Mesendoderm (in vitro differentiated cells): ENCODE results near the gene PKNOX2.

Source experiments
- DNase-seq: peaks from one replicate; pipeline ENCODE4 v3.0.0; 2013
- H2AK5ac ChIP-seq: 2 replicates; pipeline ENCODE4 v1.6.1; 2013; ENCODE audit warnings: low read length, inconsistent platforms
- H2BK120ac ChIP-seq: 2 replicates; pipeline ENCODE4 v1.6.1; 2013; ENCODE audit warnings: low read depth, mild to moderate bottlenecking, low read length, moderate library complexity, mixed read lengths
- H2BK15ac ChIP-seq: replicated peaks from 2 replicates; pipeline ENCODE4 v1.6.1; 2013; ENCODE audit warnings: low read depth, mild to moderate bottlenecking, moderate library complexity
- H2BK5ac ChIP-seq: 2 replicates; pipeline ENCODE4 v1.6.1; 2013; ENCODE audit warnings: low read length, inconsistent platforms
- H3K18ac ChIP-seq: 2 replicates; pipeline ENCODE4 v1.6.1; 2013; ENCODE audit warnings: mild to moderate bottlenecking, low read length, mixed read lengths
- H3K23ac ChIP-seq: one replicate; pipeline ENCODE4 v1.6.1; 2013; ENCODE audit warnings: low read length
- H3K27ac ChIP-seq: 2 replicates; pipeline ENCODE4 v1.5.1; 2013; ENCODE audit warnings: low read depth, mild to moderate bottlenecking, inconsistent platforms, low read length, moderate library complexity
- H3K27me3 ChIP-seq: 2 replicates; pipeline ENCODE4 v1.6.1; 2013; ENCODE audit warnings: low read length, control low read depth, mild to moderate bottlenecking, inconsistent platforms; ENCODE audit not compliant: insufficient read depth, poor library complexity
- H3K36me3 ChIP-seq: 2 replicates; pipeline ENCODE4 v1.6.1; 2013; ENCODE audit warnings: low read length, inconsistent platforms; ENCODE audit not compliant: control insufficient read depth, insufficient read depth
- H3K4ac ChIP-seq: one replicate; pipeline ENCODE4 v1.6.1; 2013; ENCODE audit warnings: low read depth, mild to moderate bottlenecking, low read length, moderate library complexity
- H3K4me1 ChIP-seq: 2 replicates; pipeline ENCODE4 v1.6.1; 2013; ENCODE audit warnings: low read depth, low read length, inconsistent platforms; ENCODE audit not compliant: control insufficient read depth
- H3K4me2 ChIP-seq: 2 replicates; pipeline ENCODE4 v1.6.1; 2013; ENCODE audit warnings: low read length
- H3K4me3 ChIP-seq: 2 replicates; pipeline ENCODE4 v1.5.1; 2013; ENCODE audit warnings: mild to moderate bottlenecking, low read length
- H3K56ac ChIP-seq: one replicate; pipeline ENCODE4 v1.6.1; 2013; ENCODE audit warnings: low read length
- H3K79me1 ChIP-seq: 2 replicates; pipeline ENCODE4 v1.6.1; 2013; ENCODE audit warnings: low read length, inconsistent platforms
- H3K79me2 ChIP-seq: 2 replicates; pipeline ENCODE4 v1.6.1; 2013; ENCODE audit warnings: mild to moderate bottlenecking, low read length; ENCODE audit not compliant: control insufficient read depth, insufficient read depth
- H3K9ac ChIP-seq: 2 replicates; pipeline ENCODE4 v1.6.1; 2013; ENCODE audit warnings: low read length, inconsistent platforms
- H4K5ac ChIP-seq: one replicate; pipeline ENCODE4 v1.6.1; 2013; ENCODE audit warnings: low read length
- H4K8ac ChIP-seq: one replicate; pipeline ENCODE4 v1.6.1; 2013; ENCODE audit warnings: low read depth, mild to moderate bottlenecking, control low read depth, low read length, moderate library complexity
- WGBS: extraction: QIAGEN DNeasy Blood & Tissue Kit; methylation state at CpG from one replicate; pipeline ENCODE4 v1.1.7; 2013; ENCODE audit warnings: low lambda C conversion rate, missing lambda C conversion rate; ENCODE audit not compliant: insufficient coverage; ENCODE audit errors: extremely low coverage; 5-methylcytosine and 5-hydroxymethylcytosine counted together

PKNOX2 gene

GRCh38 chr11:125128450-125128849 lies 36.1 kb upstream of the PKNOX2 start:
- no peaks in the 10 kb centered on the region for H3K79me2 ChIP-seq
- no peak overlapping the region for H2BK15ac ChIP-seq
- no peak overlapping the region for H2AK5ac ChIP-seq
- H3K23ac ChIP-seq: no peak overlapping the region
- H3K27me3 ChIP-seq: no peaks in the 10 kb centered on the region
- H4K5ac ChIP-seq: no peak overlapping the region
- H4K8ac ChIP-seq: no peak overlapping the region
- H3K4me1 ChIP-seq: no peaks in the 10 kb centered on the region
- H3K4me3 ChIP-seq: no peak overlapping the region
- H3K36me3 ChIP-seq: no peaks in the 10 kb centered on the region
- H2BK5ac ChIP-seq: no peak overlapping the region
- no peak overlapping the region for H3K27ac ChIP-seq
- WGBS: no CpG with 5 or more reads among the region's 4 CpGs
- no peak overlapping the region for H3K18ac ChIP-seq
- H2BK120ac ChIP-seq: no peak overlapping the region
- no peak overlapping the region for H3K56ac ChIP-seq
- no peak for DNase-seq
- no peaks in the 10 kb centered on the region for H3K79me1 ChIP-seq
- no peak overlapping the region for H3K4ac ChIP-seq
- no peak overlapping the region for H3K9ac ChIP-seq
- H3K4me2 ChIP-seq: no peak overlapping the region

- Histone ChIP-seq H3K9ac (no peak overlapping the region), H3K4me3 (no peak overlapping the region), H2BK15ac (no peak overlapping the region), H3K27me3 (no peaks in the 10 kb centered on the region), H3K4ac (no peak overlapping the region), H2AK5ac (no peak overlapping the region), H2BK120ac (no peak overlapping the region), H3K79me1 (no peaks in the 10 kb centered on the region), H3K27ac (no peak overlapping the region), H3K79me2 (no peaks in the 10 kb centered on the region), H3K56ac (no peak overlapping the region), H3K36me3 (no peaks in the 10 kb centered on the region), H4K8ac (no peak overlapping the region), H3K18ac (no peak overlapping the region), H3K23ac (no peak overlapping the region), H4K5ac (no peak overlapping the region), H3K4me1 (no peaks in the 10 kb centered on the region), H2BK5ac (no peak overlapping the region), H3K4me2 (no peak overlapping the region)
- DNase-seq: no peak
- no CpG with 5 or more reads among the region's 22 CpGs for WGBS
These were observed 35.1 kb upstream of the PKNOX2 start for GRCh38 chr11:125129316-125129993.

- H3K9ac ChIP-seq: no peak overlapping the region
- no peak overlapping the region for H2BK5ac ChIP-seq
- H3K23ac ChIP-seq: no peak overlapping the region
- no peaks in the 10 kb centered on the region for H3K4me1 ChIP-seq
- no peak overlapping the region for H3K4me2 ChIP-seq
- H3K79me2 ChIP-seq: no peaks in the 10 kb centered on the region
- no peak overlapping the region for H4K8ac ChIP-seq
- no peak overlapping the region for H2BK15ac ChIP-seq
- H2AK5ac ChIP-seq: no peak overlapping the region
- no peak overlapping the region for H3K4me3 ChIP-seq
- H3K27ac ChIP-seq: no peak overlapping the region
- H3K4ac ChIP-seq: no peak overlapping the region
- no peak overlapping the region for H2BK120ac ChIP-seq
- no peaks in the 10 kb centered on the region for H3K79me1 ChIP-seq
- DNase-seq: no peak
- no peak overlapping the region for H3K56ac ChIP-seq
- no peaks in the 10 kb centered on the region for H3K36me3 ChIP-seq
- no peak overlapping the region for H4K5ac ChIP-seq
- WGBS: no CpG with 5 or more reads among the region's 1 CpG
- H3K18ac ChIP-seq: no peak overlapping the region
- no peaks in the 10 kb centered on the region for H3K27me3 ChIP-seq
These were observed 32.5 kb upstream of the PKNOX2 start for GRCh38 chr11:125132071-125132470.

GRCh38 chr11:125132596-125132995 lies 32.0 kb upstream of the PKNOX2 start:
- Histone ChIP-seq H3K27me3 (no peaks in the 10 kb centered on the region), H2AK5ac (no peak overlapping the region), H3K18ac (no peak overlapping the region), H3K9ac (no peak overlapping the region), H2BK15ac (no peak overlapping the region), H3K79me1 (no peaks in the 10 kb centered on the region), H3K4me1 (no peaks in the 10 kb centered on the region), H3K27ac (no peak overlapping the region), H4K5ac (no peak overlapping the region), H3K4ac (no peak overlapping the region), H3K23ac (no peak overlapping the region), H3K56ac (no peak overlapping the region), H3K4me3 (no peak overlapping the region), H3K79me2 (no peaks in the 10 kb centered on the region), H2BK5ac (no peak overlapping the region), H3K36me3 (no peaks in the 10 kb centered on the region), H4K8ac (no peak overlapping the region), H3K4me2 (no peak overlapping the region), H2BK120ac (no peak overlapping the region)
- no peak for DNase-seq
- no CpG with 5 or more reads among the region's 7 CpGs for WGBS

- no peak overlapping the region for H3K9ac ChIP-seq
- no peak for DNase-seq
- H3K23ac ChIP-seq: no peak overlapping the region
- no peak overlapping the region for H4K8ac ChIP-seq
- no peak overlapping the region for H3K56ac ChIP-seq
- no peak overlapping the region for H2BK120ac ChIP-seq
- H3K4me3 ChIP-seq: no peak overlapping the region
- no peak overlapping the region for H2BK5ac ChIP-seq
- no peak overlapping the region for H3K4ac ChIP-seq
- H3K36me3 ChIP-seq: no peaks in the 10 kb centered on the region
- no peaks in the 10 kb centered on the region for H3K79me2 ChIP-seq
- no peak overlapping the region for H2BK15ac ChIP-seq
- H3K27me3 ChIP-seq: no peaks in the 10 kb centered on the region
- H3K79me1 ChIP-seq: no peaks in the 10 kb centered on the region
- H3K4me1 ChIP-seq: peaks cover 11% of the 10 kb centered on the region
- no peak overlapping the region for H4K5ac ChIP-seq
- no peak overlapping the region for H3K18ac ChIP-seq
- H3K4me2 ChIP-seq: no peak overlapping the region
- no peak overlapping the region for H3K27ac ChIP-seq
- no peak overlapping the region for H2AK5ac ChIP-seq
These were observed 28.6 kb upstream of the PKNOX2 start for GRCh38 chr11:125136001-125136400.

- H4K5ac ChIP-seq: no peak overlapping the region
- no peak for DNase-seq
- no peaks in the 10 kb centered on the region for H3K79me2 ChIP-seq
- no peak overlapping the region for H2AK5ac ChIP-seq
- no peak overlapping the region for H3K4me3 ChIP-seq
- no peak overlapping the region for H2BK120ac ChIP-seq
- no peaks in the 10 kb centered on the region for H3K36me3 ChIP-seq
- no peak overlapping the region for H4K8ac ChIP-seq
- no peak overlapping the region for H2BK15ac ChIP-seq
- no peaks in the 10 kb centered on the region for H3K27me3 ChIP-seq
- H2BK5ac ChIP-seq: no peak overlapping the region
- H3K23ac ChIP-seq: no peak overlapping the region
- H3K4ac ChIP-seq: no peak overlapping the region
- H3K4me1 ChIP-seq: peaks cover 13% of the 10 kb centered on the region
- no peak overlapping the region for H3K9ac ChIP-seq
- H3K18ac ChIP-seq: no peak overlapping the region
- H3K4me2 ChIP-seq: no peak overlapping the region
- no peak overlapping the region for H3K27ac ChIP-seq
- no CpG with 5 or more reads among the region's 8 CpGs for WGBS
- H3K56ac ChIP-seq: no peak overlapping the region
- H3K79me1 ChIP-seq: no peaks in the 10 kb centered on the region
These were observed 25.6 kb upstream of the PKNOX2 start for GRCh38 chr11:125138966-125139365.
